Prostate gland (tissue), 2 donors: ENCODE measurements around the gene ADARB1.

ENCODE experiments used
- POLR2A ChIP-seq: fragments of 450-650 bp; IDR thresholded peaks from one replicate; pipeline ENCODE4 v1.6.1; 2016; ENCODE audit warnings: antibody characterized with exemption, mild to moderate bottlenecking
- TF ChIP-seq, protein P1 (sequence below), 4 experiments: fragments of 200-600 bp in 2 of 4; fragments of 450-650 bp in 2 of 4; sonication (generic) in 2 of 4; IDR thresholded peaks; 1 replicate in 3 of 4; 2 replicates in 1 of 4; pipeline ENCODE4 v1.5.1; 2016 to 2019; ENCODE audit warnings: antibody characterized with exemption in 4 of 4, mild to moderate bottlenecking in 2 of 4, moderate library complexity in 2 of 4

DNA sequence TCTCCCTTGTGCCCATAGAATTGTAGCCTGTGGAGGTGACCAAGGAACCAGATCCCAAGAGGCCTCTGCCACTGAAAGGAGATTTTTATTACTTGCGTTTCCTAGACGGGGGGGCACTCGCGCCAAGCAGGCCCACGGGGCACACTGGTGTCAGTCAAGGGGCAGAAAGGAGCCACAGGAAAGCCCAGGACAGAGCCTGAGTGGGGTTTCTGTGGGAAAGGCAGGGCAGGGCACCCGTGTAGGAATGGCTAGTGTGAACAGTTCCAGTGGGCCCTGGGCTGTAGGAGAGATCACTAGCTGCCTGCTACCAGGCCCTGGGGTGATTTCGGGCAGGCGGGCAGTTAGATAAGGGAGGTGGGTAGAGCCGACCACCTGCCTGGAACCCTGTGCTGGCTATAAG, 70.8 kb downstream of the ADARB1 start:
- TF ChIP-seq POLR2A: no peak
- TF ChIP-seq, protein P1, sequence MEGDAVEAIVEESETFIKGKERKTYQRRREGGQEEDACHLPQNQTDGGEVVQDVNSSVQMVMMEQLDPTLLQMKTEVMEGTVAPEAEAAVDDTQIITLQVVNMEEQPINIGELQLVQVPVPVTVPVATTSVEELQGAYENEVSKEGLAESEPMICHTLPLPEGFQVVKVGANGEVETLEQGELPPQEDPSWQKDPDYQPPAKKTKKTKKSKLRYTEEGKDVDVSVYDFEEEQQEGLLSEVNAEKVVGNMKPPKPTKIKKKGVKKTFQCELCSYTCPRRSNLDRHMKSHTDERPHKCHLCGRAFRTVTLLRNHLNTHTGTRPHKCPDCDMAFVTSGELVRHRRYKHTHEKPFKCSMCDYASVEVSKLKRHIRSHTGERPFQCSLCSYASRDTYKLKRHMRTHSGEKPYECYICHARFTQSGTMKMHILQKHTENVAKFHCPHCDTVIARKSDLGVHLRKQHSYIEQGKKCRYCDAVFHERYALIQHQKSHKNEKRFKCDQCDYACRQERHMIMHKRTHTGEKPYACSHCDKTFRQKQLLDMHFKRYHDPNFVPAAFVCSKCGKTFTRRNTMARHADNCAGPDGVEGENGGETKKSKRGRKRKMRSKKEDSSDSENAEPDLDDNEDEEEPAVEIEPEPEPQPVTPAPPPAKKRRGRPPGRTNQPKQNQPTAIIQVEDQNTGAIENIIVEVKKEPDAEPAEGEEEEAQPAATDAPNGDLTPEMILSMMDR (IDR thresholded peaks at IDR 0.05): no peak
